ENCODE measurements around the gene CLEC2A. TPM values are rescaled to one million over a fixed set of nuclear protein-coding genes. Genes with fewer than 3 reads are reported as not detected.

Gene CLEC2A
- polyA plus RNA-seq, 2 of the 4 experiments (the other 2 are of a cell fraction): not detected

DNA sequence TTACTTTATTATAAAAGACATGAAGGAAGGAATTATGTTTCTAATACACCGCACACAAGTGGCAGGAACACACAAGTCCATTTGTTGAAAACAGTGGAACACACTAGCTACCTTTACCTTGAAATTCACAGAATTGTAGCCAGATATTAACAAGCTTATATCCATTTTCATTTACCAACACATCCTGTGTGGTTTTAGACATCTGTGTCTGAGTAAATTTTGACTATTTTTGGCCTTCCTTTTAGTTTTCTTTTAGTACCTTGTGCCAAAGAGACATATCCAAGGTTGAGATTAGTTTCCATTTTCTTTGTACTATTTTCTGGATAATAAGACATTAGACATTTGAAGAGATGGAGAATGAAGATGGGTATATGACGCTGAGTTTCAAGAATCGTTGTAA lies 50.9 kb downstream of the CLEC2A start, which contains the start of gene KLRF2:
KLRF2 (plus strand) TSS at position 244 of the 400 bp plus-strand sequence; CDS start at position 351, 107 bp downstream.
- H3K4me3 ChIP-seq: no peak within 1 kb of the TSS
- 76% methylated on average over 3 of the region's 3 CpGs for WGBS (ENCODE audit: missing lambda C conversion rate)
- DNase-seq (ENCODE audit: low read depth in 1 of 2, low spot score in 1 of 2) (no peak), ATAC-seq (no peak), FAIRE-seq (no peak)
- ChIA-PET POLR2A (no interaction called here), CTCF (no interaction called here)
- no peak within 1 kb of the TSS for H3K27ac ChIP-seq
- TF ChIP-seq RAD21 (conservative IDR thresholded peaks at IDR 0.05 in 1 of 2, IDR thresholded peaks at IDR 0.05 in 1 of 2) (no peak), POLR2A (IDR thresholded peaks at IDR 0.05; ENCODE audit: low read length) (no peak), PHF8 (IDR thresholded peaks at IDR 0.05; ENCODE audit: borderline replicate concordance, low read depth) (no peak), CEBPB (IDR thresholded peaks at IDR 0.05) (no peak), SMC3 (IDR thresholded peaks at IDR 0.05) (no peak), ZFP36 (IDR thresholded peaks at IDR 0.05; ENCODE audit: borderline replicate concordance, partially characterized antibody) (no peak), KDM1A (IDR thresholded peaks at IDR 0.05; ENCODE audit: low read depth) (no peak), HEYL (CRISPR knock-in tag; IDR thresholded peaks at IDR 0.05) (no peak), HOXB5 (CRISPR knock-in tag; IDR thresholded peaks at IDR 0.05) (no peak), GATA3 (IDR thresholded peaks at IDR 0.05; ENCODE audit: borderline replicate concordance) (no peak)
- TF ChIP-seq, protein P1, sequence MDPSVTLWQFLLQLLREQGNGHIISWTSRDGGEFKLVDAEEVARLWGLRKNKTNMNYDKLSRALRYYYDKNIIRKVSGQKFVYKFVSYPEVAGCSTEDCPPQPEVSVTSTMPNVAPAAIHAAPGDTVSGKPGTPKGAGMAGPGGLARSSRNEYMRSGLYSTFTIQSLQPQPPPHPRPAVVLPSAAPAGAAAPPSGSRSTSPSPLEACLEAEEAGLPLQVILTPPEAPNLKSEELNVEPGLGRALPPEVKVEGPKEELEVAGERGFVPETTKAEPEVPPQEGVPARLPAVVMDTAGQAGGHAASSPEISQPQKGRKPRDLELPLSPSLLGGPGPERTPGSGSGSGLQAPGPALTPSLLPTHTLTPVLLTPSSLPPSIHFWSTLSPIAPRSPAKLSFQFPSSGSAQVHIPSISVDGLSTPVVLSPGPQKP (IDR thresholded peaks at IDR 0.05; ENCODE audit: low read depth, low read length): no peak
- TF ChIP-seq, protein P2, sequence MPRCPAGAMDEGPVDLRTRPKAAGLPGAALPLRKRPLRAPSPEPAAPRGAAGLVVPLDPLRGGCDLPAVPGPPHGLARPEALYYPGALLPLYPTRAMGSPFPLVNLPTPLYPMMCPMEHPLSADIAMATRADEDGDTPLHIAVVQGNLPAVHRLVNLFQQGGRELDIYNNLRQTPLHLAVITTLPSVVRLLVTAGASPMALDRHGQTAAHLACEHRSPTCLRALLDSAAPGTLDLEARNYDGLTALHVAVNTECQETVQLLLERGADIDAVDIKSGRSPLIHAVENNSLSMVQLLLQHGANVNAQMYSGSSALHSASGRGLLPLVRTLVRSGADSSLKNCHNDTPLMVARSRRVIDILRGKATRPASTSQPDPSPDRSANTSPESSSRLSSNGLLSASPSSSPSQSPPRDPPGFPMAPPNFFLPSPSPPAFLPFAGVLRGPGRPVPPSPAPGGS (IDR thresholded peaks at IDR 0.05): no peak
- TF ChIP-seq, protein P3, sequence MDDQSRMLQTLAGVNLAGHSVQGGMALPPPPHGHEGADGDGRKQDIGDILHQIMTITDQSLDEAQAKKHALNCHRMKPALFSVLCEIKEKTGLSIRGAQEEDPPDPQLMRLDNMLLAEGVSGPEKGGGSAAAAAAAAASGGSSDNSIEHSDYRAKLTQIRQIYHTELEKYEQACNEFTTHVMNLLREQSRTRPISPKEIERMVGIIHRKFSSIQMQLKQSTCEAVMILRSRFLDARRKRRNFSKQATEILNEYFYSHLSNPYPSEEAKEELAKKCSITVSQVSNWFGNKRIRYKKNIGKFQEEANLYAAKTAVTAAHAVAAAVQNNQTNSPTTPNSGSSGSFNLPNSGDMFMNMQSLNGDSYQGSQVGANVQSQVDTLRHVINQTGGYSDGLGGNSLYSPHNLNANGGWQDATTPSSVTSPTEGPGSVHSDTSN (IDR thresholded peaks at IDR 0.05): no peak
- no peaks in the 10 kb centered on the region for H3K9me3 ChIP-seq
- no peak within 1 kb of the TSS for H3K4me2 ChIP-seq
- no peaks in the 10 kb centered on the region for H3K4me1 ChIP-seq

DNA sequence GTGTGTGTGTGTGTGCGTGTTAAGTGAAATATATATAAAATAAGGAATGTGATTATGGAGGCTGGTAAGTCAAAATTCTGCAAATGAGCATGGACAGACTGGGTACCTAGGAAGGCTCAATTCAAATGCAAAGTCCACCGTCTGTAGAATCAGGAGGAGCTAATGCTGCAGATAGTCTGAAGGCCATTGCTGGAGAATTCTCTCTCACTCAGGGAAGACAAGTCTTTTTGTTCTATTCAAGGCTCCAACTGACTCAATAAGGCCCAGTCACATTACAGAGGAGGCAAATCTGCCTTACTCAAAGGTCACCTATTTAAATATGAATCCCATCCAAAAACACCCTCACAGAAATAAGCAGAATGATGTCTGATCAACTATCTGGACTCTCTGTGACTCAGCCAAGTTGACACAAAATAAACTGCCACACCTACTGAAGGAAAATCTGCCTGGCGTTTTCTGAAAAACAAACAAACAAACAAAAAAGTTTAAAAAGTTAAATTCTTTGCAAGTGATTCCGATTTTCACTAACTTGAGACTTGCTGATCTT lies 51.6 kb downstream of the CLEC2A start:
- Histone ChIP-seq H3K4me2 (no peak overlapping the region), H3K4me3 (no peak overlapping the region), H3K9me3 (no peaks in the 10 kb centered on the region), H3K4me1 (no peaks in the 10 kb centered on the region), H3K27ac (no peak overlapping the region)
- POLR2A ChIA-PET: no interaction called here
- TF ChIP-seq ZSCAN20 (CRISPR knock-in tag; IDR thresholded peaks at IDR 0.05) (no peak), ZFP36 (IDR thresholded peaks at IDR 0.05; ENCODE audit: borderline replicate concordance, partially characterized antibody) (no peak), KDM1A (IDR thresholded peaks at IDR 0.05; ENCODE audit: low read depth) (no peak), CBX2 (IDR thresholded peaks at IDR 0.05; ENCODE audit: borderline replicate concordance, low read depth) (no peak), CBX8 (IDR thresholded peaks at IDR 0.05) (no peak), FOSL2 (IDR thresholded peaks at IDR 0.05) (no peak), FOSL2 (CRISPR knock-in tag; IDR thresholded peaks at IDR 0.05) (no peak), CEBPB (IDR thresholded peaks at IDR 0.05) (no peak), SREBF2 (IDR thresholded peaks at IDR 0.05) (no peak), RCOR1 (IDR thresholded peaks at IDR 0.05; ENCODE audit: low read depth, low read length) (no peak), HOXB13 (CRISPR knock-in tag; IDR thresholded peaks at IDR 0.05; ENCODE audit: low read depth) (no peak), JUNB (IDR thresholded peaks at IDR 0.05) (no peak)
- TF ChIP-seq, protein P4, sequence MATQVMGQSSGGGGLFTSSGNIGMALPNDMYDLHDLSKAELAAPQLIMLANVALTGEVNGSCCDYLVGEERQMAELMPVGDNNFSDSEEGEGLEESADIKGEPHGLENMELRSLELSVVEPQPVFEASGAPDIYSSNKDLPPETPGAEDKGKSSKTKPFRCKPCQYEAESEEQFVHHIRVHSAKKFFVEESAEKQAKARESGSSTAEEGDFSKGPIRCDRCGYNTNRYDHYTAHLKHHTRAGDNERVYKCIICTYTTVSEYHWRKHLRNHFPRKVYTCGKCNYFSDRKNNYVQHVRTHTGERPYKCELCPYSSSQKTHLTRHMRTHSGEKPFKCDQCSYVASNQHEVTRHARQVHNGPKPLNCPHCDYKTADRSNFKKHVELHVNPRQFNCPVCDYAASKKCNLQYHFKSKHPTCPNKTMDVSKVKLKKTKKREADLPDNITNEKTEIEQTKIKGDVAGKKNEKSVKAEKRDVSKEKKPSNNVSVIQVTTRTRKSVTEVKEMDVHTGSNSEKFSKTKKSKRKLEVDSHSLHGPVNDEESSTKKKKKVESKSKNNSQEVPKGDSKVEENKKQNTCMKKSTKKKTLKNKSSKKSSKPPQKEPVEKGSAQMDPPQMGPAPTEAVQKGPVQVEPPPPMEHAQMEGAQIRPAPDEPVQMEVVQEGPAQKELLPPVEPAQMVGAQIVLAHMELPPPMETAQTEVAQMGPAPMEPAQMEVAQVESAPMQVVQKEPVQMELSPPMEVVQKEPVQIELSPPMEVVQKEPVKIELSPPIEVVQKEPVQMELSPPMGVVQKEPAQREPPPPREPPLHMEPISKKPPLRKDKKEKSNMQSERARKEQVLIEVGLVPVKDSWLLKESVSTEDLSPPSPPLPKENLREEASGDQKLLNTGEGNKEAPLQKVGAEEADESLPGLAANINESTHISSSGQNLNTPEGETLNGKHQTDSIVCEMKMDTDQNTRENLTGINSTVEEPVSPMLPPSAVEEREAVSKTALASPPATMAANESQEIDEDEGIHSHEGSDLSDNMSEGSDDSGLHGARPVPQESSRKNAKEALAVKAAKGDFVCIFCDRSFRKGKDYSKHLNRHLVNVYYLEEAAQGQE (IDR thresholded peaks at IDR 0.05): no peak
- TF ChIP-seq, protein P5, sequence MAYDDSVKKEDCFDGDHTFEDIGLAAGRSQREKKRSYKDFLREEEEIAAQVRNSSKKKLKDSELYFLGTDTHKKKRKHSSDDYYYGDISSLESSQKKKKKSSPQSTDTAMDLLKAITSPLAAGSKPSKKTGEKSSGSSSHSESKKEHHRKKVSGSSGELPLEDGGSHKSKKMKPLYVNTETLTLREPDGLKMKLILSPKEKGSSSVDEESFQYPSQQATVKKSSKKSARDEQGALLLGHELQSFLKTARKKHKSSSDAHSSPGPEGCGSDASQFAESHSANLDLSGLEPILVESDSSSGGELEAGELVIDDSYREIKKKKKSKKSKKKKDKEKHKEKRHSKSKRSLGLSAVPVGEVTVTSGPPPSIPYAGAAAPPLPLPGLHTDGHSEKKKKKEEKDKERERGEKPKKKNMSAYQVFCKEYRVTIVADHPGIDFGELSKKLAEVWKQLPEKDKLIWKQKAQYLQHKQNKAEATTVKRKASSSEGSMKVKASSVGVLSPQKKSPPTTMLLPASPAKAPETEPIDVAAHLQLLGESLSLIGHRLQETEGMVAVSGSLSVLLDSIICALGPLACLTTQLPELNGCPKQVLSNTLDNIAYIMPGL (CRISPR knock-in tag; IDR thresholded peaks at IDR 0.05; ENCODE audit: borderline replicate concordance): no peak
- TF ChIP-seq, protein P1 (IDR thresholded peaks at IDR 0.05; ENCODE audit: low read depth, low read length): no peak
- TF ChIP-seq, protein P6, sequence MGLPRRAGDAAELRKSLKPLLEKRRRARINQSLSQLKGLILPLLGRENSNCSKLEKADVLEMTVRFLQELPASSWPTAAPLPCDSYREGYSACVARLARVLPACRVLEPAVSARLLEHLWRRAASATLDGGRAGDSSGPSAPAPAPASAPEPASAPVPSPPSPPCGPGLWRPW (IDR thresholded peaks at IDR 0.05): no peak
- TF ChIP-seq, protein P7, sequence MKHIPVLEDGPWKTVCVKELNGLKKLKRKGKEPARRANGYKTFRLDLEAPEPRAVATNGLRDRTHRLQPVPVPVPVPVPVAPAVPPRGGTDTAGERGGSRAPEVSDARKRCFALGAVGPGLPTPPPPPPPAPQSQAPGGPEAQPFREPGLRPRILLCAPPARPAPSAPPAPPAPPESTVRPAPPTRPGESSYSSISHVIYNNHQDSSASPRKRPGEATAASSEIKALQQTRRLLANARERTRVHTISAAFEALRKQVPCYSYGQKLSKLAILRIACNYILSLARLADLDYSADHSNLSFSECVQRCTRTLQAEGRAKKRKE (CRISPR knock-in tag; IDR thresholded peaks at IDR 0.05; ENCODE audit: low read depth): no peak
- 50% methylated on average over 4 of the region's 4 CpGs for WGBS (ENCODE audit: missing lambda C conversion rate)
- no peak for FAIRE-seq
- ATAC-seq: no peak
- no peak for DNase-seq (ENCODE audit: low read depth in 1 of 2, low spot score in 1 of 2)
- CTCF ChIA-PET: no interaction called here
